H4 (cell line): ENCODE measurements around the gene ARL16. TPM values are rescaled to one million over a fixed set of nuclear protein-coding genes. Genes with fewer than 3 reads are reported as not detected.

ENCODE experiments used
- DNase-seq: peaks from one replicate; pipeline ENCODE4 v3.0.0-alpha.2; 2015; ENCODE audit warnings: low spot score
- total RNA-seq: library from RNA; depleted of rRNA; stranded (reverse); fragments of >200 nt; shearing (Covaris generic); gene quantifications from 2 replicates; pipeline ENCODE4 v1.2.3, GENCODE V29; 2014; rRNA removed

Gene ARL16
- 31.1 and 47.5 TPM in 2 replicates for total RNA-seq

GRCh38 chr17:81683584-81684441 lies at the start of gene ARL16, which contains the start of gene HGS:
ARL16 (minus strand) TSS chr17:81683797; CDS start chr17:81683753, 44 bp downstream.
HGS (plus strand) TSS chr17:81684011; CDS start chr17:81684067, 56 bp downstream.
- DNase-seq: peak; percentile 98

- DNase-seq: no peak
These were observed 43.9 kb upstream of the ARL16 start for GRCh38 chr17:81727324-81728031.

- no peak for DNase-seq
These were observed 42.4 kb upstream of the ARL16 start for GRCh38 chr17:81726004-81726403.

- no peak for DNase-seq
These were observed 41.8 kb upstream of the ARL16 start for GRCh38 chr17:81725439-81725838.

- DNase-seq: no peak
These were observed 40.1 kb upstream of the ARL16 start for GRCh38 chr17:81723651-81724209.

GRCh38 chr17:81722184-81723120 lies 38.9 kb upstream of the ARL16 start:
- peak; percentile 57 for DNase-seq

- DNase-seq: no peak
These were observed 36.9 kb upstream of the ARL16 start for GRCh38 chr17:81720267-81721071.

GRCh38 chr17:81719410-81720266 lies 36.0 kb upstream of the ARL16 start:
- DNase-seq: no peak

GRCh38 chr17:81717766-81718089 lies 34.1 kb upstream of the ARL16 start:
- DNase-seq: no peak

GRCh38 chr17:81717049-81717765 lies 33.6 kb upstream of the ARL16 start:
- no peak for DNase-seq

GRCh38 chr17:81716674-81716996 lies 33.0 kb upstream of the ARL16 start:
- DNase-seq: no peak

- no peak for DNase-seq
These were observed 32.5 kb upstream of the ARL16 start for GRCh38 chr17:81715872-81716673.

GRCh38 chr17:81715107-81715871 lies 31.7 kb upstream of the ARL16 start:
- DNase-seq: no peak

GRCh38 chr17:81714412-81715106 lies 31.0 kb upstream of the ARL16 start:
- no peak for DNase-seq

- no peak for DNase-seq
These were observed 30.2 kb upstream of the ARL16 start for GRCh38 chr17:81713556-81714411.

- no peak for DNase-seq
These were observed 29.5 kb upstream of the ARL16 start for GRCh38 chr17:81713004-81713555.
